Breast epithelium (tissue), 4 donors: ENCODE measurements around the gene PSORS1C1. TPM values are rescaled to one million over a fixed set of nuclear protein-coding genes. Genes with fewer than 3 reads are reported as not detected.
A peak's percentile ranks its signal among the peaks of the same experiment; 100 is the strongest.

Source experiments
- DNase-seq, 2 donors: peaks; one replicate each; pipeline ENCODE4 v3.0.0-alpha.2; 2019; ENCODE audit warnings: low spot score in 2 of 2
- H3K27ac ChIP-seq, 2 donors: fragments of 200-600 bp; sonication (generic) in 1 of 2; one replicate each; pipeline ENCODE4 v1.5.1; 2016 to 2019; ENCODE audit warnings: mild to moderate bottlenecking in 1 of 2
- H3K27me3 ChIP-seq, 2 donors: fragments of 200-600 bp; sonication (generic) in 1 of 2; one replicate each; pipeline versions ENCODE4 v1.5.1 to v1.6.0; 2017 to 2019; ENCODE audit warnings: control low read depth in 1 of 2, mild to moderate bottlenecking in 1 of 2
- H3K36me3 ChIP-seq: fragments of 200-600 bp; one replicate; pipeline ENCODE4 v1.5.1; 2019
- H3K4me1 ChIP-seq, 2 donors: fragments of 200-600 bp; sonication (generic); one replicate each; pipeline ENCODE4 v1.5.1; 2016 to 2019; ENCODE audit warnings: control low read depth in 1 of 2
- H3K4me3 ChIP-seq, 3 donors: fragments of 200-600 bp; sonication (generic); 1 replicate in 2 of 3; 2 replicates in 1 of 3; pipeline ENCODE4 v1.5.1; 2016 to 2019; ENCODE audit warnings: mild to moderate bottlenecking in 3 of 3, moderate library complexity in 2 of 3
- H3K9me3 ChIP-seq, 2 donors: fragments of 200-600 bp; sonication (generic) in 1 of 2; one replicate each; pipeline ENCODE4 v1.5.1; 2016 to 2019; ENCODE audit warnings: control low read depth in 1 of 2
- POLR2A ChIP-seq: fragments of 450-650 bp; IDR thresholded peaks from one replicate; pipeline ENCODE4 v1.6.1; 2016; ENCODE audit warnings: antibody characterized with exemption, mild to moderate bottlenecking, moderate library complexity
- POLR2AphosphoS5 ChIP-seq, 3 donors: sonication (generic); formaldehyde crosslinking; IDR thresholded peaks; one replicate each; pipeline ENCODE4 v1.6.1; 2017; ENCODE audit warnings: antibody characterized with exemption in 3 of 3
- intact Hi-C: fragments of 100-400 bp; cut with DNase I; formaldehyde crosslinking; loops from one replicate; pipeline ENCODE4 v1.15.1; 2023; ENCODE audit warnings: low total_unique reads
- total RNA-seq, 3 donors: library from RNA; depleted of rRNA; stranded (reverse); fragments of >200 nt; gene quantifications; one replicate each; pipeline ENCODE4 v1.1.0, GENCODE V29; 2016
- TF ChIP-seq, protein P1 (sequence below), 3 donors: fragments of 450-650 bp; IDR thresholded peaks; one replicate each; pipeline ENCODE4 v1.5.1; 2016 to 2017; ENCODE audit warnings: antibody characterized with exemption in 3 of 3, mild to moderate bottlenecking in 3 of 3, moderate library complexity in 3 of 3

The PSORS1C1 gene
- total RNA-seq, 3 donors from 2014 or later = 0.48 to 2.0 (median 1.9) TPM

DNA sequence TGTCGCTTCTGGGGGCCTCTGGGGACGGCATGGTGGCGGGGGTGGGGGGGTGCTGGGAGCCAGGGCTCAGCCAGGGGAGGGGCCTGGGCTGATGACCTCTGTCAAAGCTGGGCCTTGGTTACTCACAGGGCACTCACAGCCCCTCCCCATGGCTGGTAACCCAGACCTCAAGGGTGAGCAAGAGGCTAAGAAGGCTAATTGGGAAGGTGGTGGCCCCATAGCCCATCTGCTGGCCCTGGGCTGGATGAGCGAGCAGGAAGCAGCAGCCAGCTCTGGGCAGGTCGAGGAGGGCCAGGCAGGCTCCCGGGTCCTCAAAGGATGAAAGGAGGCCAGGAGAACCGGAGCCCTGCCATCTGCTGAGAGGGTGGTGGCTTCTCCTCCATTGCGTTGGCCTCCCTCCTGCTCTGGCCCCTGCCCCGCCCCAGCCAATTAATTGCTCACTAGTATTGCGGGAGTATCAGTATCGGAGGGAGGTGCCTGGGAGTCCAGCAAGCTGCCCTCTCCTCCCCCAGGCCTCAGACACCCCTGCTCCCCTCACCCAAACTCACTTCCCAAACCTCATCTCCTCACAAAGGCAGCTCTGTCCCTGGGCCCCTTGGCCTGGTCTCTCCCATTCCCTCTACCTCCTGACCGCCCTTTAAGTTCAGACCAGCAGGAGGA lies 6.7 kb downstream of the PSORS1C1 start:
- Histone ChIP-seq H3K9me3 (no peaks in the 10 kb centered on the region), H3K36me3 (no peaks in the 10 kb centered on the region), H3K27ac (peak overlapping the region; percentile 38 to 76), H3K4me3 (no peak overlapping the region), H3K4me1 (peaks cover 8 to 9% of the 10 kb centered on the region in 2 donors), H3K27me3 (no peaks in the 10 kb centered on the region)
- intact Hi-C loops = loop anchor here (10.0 kb wide), 1 partner anchor 254 kb away; no protein-coding TSS in a partner anchor
- DNase-seq = no peak
- TF ChIP-seq POLR2A = no peak
- no peak for TF ChIP-seq POLR2AphosphoS5 (IDR thresholded peaks at IDR 0.05)
- TF ChIP-seq, protein P1, sequence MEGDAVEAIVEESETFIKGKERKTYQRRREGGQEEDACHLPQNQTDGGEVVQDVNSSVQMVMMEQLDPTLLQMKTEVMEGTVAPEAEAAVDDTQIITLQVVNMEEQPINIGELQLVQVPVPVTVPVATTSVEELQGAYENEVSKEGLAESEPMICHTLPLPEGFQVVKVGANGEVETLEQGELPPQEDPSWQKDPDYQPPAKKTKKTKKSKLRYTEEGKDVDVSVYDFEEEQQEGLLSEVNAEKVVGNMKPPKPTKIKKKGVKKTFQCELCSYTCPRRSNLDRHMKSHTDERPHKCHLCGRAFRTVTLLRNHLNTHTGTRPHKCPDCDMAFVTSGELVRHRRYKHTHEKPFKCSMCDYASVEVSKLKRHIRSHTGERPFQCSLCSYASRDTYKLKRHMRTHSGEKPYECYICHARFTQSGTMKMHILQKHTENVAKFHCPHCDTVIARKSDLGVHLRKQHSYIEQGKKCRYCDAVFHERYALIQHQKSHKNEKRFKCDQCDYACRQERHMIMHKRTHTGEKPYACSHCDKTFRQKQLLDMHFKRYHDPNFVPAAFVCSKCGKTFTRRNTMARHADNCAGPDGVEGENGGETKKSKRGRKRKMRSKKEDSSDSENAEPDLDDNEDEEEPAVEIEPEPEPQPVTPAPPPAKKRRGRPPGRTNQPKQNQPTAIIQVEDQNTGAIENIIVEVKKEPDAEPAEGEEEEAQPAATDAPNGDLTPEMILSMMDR (IDR thresholded peaks at IDR 0.05) = no peak

DNA sequence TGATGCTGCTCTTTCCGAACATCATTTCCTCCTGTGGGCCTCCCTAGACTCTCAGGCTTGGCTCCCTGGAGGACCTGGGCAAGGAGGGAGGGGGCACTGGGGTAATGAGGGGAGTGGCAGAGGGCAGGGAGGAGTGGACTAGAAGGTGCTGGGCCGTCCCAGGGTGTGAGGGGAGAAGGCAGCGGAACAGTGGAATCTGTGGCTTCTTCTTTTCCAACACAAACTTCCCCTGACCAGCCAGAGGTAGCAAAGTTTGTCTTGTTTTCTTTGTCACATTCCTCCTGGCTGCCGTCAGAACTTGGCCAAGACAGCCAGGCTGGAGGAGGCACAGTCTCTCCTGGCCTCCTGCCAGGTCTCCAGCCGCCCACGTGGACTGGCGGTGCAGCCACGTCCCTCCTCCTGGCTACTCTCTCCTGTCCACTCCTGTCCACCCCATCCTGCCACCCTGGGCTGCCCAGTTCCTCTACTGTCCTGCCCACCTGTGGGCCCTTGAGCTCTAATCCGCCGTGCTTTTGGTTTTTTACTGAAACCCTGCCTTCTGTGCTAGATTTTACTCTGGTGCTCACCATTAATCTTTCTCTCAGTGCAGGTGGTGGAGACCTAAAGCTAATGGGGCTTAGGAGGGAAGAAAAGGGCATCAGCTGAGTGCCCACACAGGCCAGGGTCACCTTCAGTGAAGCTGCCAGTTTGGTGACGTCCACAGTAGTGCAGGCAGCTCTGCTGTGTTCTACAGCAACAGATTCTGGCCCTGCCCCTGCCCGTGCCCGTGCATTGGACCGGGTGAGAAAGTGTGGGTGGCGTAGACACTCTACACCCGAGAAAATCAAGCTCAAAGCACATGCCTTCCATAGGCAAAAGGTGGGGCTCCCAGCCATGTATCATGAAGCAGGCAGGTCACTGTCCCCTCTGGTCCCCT lies 8.4 kb downstream of the PSORS1C1 start:
- peak; percentile 80 to 89 for DNase-seq
- Histone ChIP-seq H3K9me3 (no peaks in the 10 kb centered on the region), H3K27ac (peak overlapping the region; percentile 76 to 88), H3K4me3 (no peak overlapping the region), H3K27me3 (no peaks in the 10 kb centered on the region), H3K4me1 (peaks cover 8 to 9% of the 10 kb centered on the region in 2 donors), H3K36me3 (no peaks in the 10 kb centered on the region)
- intact Hi-C loops = loop anchor here (10.0 kb wide), 1 partner anchor 252 kb away; no protein-coding TSS in a partner anchor
- no peak for TF ChIP-seq POLR2A
- TF ChIP-seq POLR2AphosphoS5 (IDR thresholded peaks at IDR 0.05) = peak in 1 of 3 donors; percentile 46

GRCh38 chr6:31125162-31125561 lies 10.6 kb downstream of the PSORS1C1 start:
- H3K27me3 ChIP-seq = no peaks in the 10 kb centered on the region
- no peak overlapping the region for H3K4me3 ChIP-seq
- peaks cover 7 to 8% of the 10 kb centered on the region in 2 donors for H3K4me1 ChIP-seq
- no peaks in the 10 kb centered on the region for H3K36me3 ChIP-seq
- peak overlapping the region; percentile 80 to 88 for H3K27ac ChIP-seq
- DNase-seq = peak; percentile 90 to 95
- intact Hi-C loops = loop anchor here (10.0 kb wide), 1 partner anchor 250 kb away; no protein-coding TSS in a partner anchor
- TF ChIP-seq POLR2A = no peak
- TF ChIP-seq POLR2AphosphoS5 (IDR thresholded peaks at IDR 0.05) = peak in 2 of 3 donors; percentile 46 to 61
- TF ChIP-seq, protein P1 (IDR thresholded peaks at IDR 0.05) = no peak
- no peaks in the 10 kb centered on the region for H3K9me3 ChIP-seq

GRCh38 chr6:31125586-31126363 lies 11.2 kb downstream of the PSORS1C1 start:
- Histone ChIP-seq H3K9me3 (no peaks in the 10 kb centered on the region), H3K27ac (peak overlapping the region; percentile 80 to 88), H3K27me3 (no peaks in the 10 kb centered on the region), H3K4me1 (peaks cover 1 to 8% of the 10 kb centered on the region in 2 donors), H3K4me3 (no peak overlapping the region), H3K36me3 (no peaks in the 10 kb centered on the region)
- intact Hi-C loops = loop anchor here (10.0 kb wide), 1 partner anchor 249 kb away; no protein-coding TSS in a partner anchor
- peak in 1 of 2 donors; percentile 52 for DNase-seq
- TF ChIP-seq POLR2A (no peak), POLR2AphosphoS5 (IDR thresholded peaks at IDR 0.05) (no peak)
- TF ChIP-seq, protein P1 (IDR thresholded peaks at IDR 0.05) = no peak
